ENCODE measurements around the gene UBE2A.

UBE2A gene

GRCh38 chrX:119574394-119575266, at the start of gene UBE2A:
TSS of gene UBE2A (plus strand) at chrX:119574563. CDS start at chrX:119574712, 149 bp downstream.
- peak; percentile 89 for DNase-seq (ENCODE audit: low spot score)

GRCh38 chrX:119529345-119530276, 44.8 kb upstream of the UBE2A start:
- DNase-seq (ENCODE audit: low spot score) = no peak

- no peak for DNase-seq (ENCODE audit: low spot score)
These were observed 36.9 kb upstream of the UBE2A start for GRCh38 chrX:119537487-119537886.

GRCh38 chrX:119539872-119540271, 34.5 kb upstream of the UBE2A start:
- DNase-seq (ENCODE audit: low spot score) = no peak

GRCh38 chrX:119541188-119541587, 33.2 kb upstream of the UBE2A start:
- DNase-seq (ENCODE audit: low spot score) = no peak

- DNase-seq (ENCODE audit: low spot score) = no peak
These were observed 24.9 kb upstream of the UBE2A start for GRCh38 chrX:119549327-119550016.

GRCh38 chrX:119552508-119552907, 21.9 kb upstream of the UBE2A start:
- DNase-seq (ENCODE audit: low spot score) = no peak

GRCh38 chrX:119565107-119565663, 9.2 kb upstream of the UBE2A start, which contains the start of gene STEEP1:
TSS of gene STEEP1 (minus strand) at chrX:119565409. CDS start at chrX:119565355, 54 bp downstream.
- peak; percentile 92 for DNase-seq (ENCODE audit: low spot score)

GRCh38 chrX:119570351-119570835, 4.0 kb upstream of the UBE2A start:
- DNase-seq (ENCODE audit: low spot score) = no peak

GRCh38 chrX:119573222-119573621, 1.1 kb upstream of the UBE2A start:
- no peak for DNase-seq (ENCODE audit: low spot score)

- DNase-seq (ENCODE audit: low spot score) = peak; percentile 18
These were observed 446 bp upstream of the UBE2A start for GRCh38 chrX:119573840-119574393.

GRCh38 chrX:119579414-119579813, 5.1 kb downstream of the UBE2A start:
- no peak for DNase-seq (ENCODE audit: low spot score)

GRCh38 chrX:119583431-119584059, 9.2 kb downstream of the UBE2A start:
- DNase-seq (ENCODE audit: low spot score) = no peak

- DNase-seq (ENCODE audit: low spot score) = no peak
These were observed 15.4 kb downstream of the UBE2A start for GRCh38 chrX:119589810-119590209.

GRCh38 chrX:119602701-119603255, 28.4 kb downstream of the UBE2A start:
- no peak for DNase-seq (ENCODE audit: low spot score)

GRCh38 chrX:119604766-119605463, 30.6 kb downstream of the UBE2A start:
- no peak for DNase-seq (ENCODE audit: low spot score)

GRCh38 chrX:119605464-119606279, 31.3 kb downstream of the UBE2A start:
- peak; percentile 54 for DNase-seq (ENCODE audit: low spot score)

- peak; percentile 91 for DNase-seq (ENCODE audit: low spot score)
These were observed 32.1 kb downstream of the UBE2A start, which contains the start of gene NKRF for GRCh38 chrX:119606280-119607017. TSS of gene NKRF (minus strand) at chrX:119606424.
